Measurements from ENCODE around the gene SLTM.
A peak's percentile ranks its signal among the peaks of the same experiment; 100 is the strongest.
"Not testable (repeated sequence)": the region's sequence is repeated elsewhere in the genome, so short reads cannot be mapped to it uniquely, and the experiment has no call there.

SLTM gene

DNA sequence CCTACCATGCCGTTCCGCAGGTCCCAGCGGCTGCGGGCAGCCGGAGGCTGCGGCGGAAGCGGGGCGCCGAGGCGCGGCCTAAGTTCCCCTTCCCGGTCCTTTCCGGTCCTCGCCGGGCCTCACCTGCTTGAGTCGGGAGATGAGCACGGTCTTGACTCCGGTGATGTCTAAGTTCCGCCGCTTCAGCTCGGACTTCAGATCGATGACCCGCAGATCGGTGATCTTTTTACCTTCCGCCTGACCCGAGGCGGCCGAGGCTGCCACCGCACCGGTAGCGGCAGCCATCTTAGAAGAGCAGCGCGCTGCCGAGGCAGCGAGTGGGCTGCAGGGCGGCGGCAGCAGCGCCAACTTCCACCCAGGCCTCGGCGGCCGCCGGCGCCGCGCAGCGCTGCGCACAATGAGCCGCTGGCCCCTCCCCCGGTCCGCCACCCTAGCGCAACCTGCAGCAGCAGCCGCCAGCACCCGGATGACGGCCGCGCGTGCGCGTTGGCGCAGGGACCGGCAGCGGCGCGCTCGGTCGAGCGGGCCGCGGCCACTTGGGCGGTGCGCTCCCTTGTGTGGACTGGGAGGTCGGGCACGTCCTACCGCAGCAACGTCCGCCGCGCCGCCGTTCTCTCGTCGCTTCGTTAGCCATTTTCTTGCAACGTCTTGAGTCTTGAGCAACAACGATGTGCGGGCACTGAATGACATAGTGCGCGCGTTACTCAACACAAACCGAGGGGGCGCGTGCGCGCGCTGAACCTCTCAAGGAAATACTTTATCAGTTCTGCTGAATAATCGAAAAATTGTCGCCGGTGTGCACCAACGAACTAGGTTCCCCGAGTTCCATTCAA is at the start of gene SLTM:
TSS of gene SLTM (minus strand) at position 399 of the 833 bp plus-strand sequence. CDS start at position 285, 114 bp downstream.
- H3K4me3 ChIP-seq (ENCODE audit: low read depth, low read length): peak within 1 kb of the TSS; percentile 96

DNA sequence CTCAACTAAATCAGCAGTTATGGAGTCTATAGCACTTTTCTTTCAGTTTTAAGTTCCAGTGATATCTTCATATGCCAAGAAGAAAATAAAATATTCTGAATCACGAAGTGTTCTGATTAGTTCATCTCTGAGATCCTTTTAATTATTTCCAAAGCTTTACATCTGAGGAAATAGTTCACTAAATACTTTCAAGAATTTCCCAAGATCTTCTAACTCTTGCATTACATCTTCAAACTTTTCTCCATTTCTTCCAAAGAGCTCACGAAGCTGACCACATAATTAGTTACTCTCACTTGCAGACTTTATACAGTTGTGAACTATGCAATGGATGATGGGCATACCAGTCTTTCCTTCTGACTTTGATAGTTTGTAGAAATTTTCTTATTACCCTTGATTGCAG is 49.8 kb upstream of the SLTM start:
- H3K4me3 ChIP-seq (ENCODE audit: low read depth, low read length): no peak overlapping the region

DNA sequence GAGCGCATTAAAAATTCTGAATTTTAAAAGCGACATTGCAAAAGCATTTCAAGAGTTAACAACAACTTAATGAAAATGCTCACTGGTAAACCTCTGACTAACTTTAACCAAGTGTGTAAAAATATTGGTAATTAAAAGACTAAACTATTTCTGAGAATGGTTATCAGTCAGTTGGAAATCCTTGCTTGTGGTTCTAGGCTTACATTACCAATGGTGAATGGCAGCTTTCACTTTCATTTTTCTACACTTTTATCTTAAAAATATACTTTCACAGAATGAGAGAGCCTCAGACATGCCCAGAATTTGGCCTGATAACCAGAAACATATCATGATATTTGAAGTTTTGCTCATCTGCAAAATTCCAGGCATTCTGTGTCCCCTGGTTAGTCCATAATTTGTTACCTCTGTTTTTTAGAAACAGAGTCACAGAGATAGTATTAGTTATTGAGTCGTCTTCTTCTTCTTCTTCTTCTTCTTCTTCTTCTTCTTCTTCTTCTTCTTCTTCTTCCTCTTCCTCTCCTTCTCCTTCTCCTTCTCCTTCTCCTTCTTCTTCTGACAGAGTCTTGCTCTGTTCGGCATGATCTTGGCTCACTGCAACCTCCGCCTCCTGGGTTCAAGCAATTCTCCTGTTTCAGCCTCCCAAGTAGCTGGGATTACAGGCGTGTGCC is 48.5 kb upstream of the SLTM start:
- no peak overlapping the region for H3K4me3 ChIP-seq (ENCODE audit: low read depth, low read length)

DNA sequence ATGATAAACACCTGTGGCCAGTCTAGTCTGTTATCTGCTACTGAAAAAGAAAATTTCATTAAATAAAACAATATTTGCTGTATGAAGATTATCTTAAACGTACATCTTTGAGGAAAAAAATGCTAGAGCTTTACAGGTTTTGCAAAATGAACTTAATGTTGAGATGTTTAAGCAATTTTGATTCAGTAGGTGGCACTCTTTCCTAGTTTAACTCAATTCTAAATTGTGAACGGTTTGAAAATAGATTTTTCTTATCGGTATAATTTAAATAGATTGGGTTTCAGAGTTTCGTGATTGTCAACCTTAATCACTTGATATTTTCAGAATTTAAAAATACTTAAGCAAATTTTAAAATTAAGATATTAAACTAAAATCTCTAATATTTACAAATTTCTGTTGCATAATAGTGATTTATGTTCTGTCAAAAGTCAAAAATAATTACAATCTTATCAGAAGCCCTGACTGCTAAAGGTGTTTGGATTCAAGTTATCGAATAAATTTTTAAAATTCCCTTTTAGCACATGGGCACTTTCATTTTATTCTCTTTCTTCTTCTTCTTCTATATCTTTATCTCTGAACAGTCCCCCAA is 47.0 kb upstream of the SLTM start:
- H3K4me3 ChIP-seq (ENCODE audit: low read depth, low read length): no peak overlapping the region

DNA sequence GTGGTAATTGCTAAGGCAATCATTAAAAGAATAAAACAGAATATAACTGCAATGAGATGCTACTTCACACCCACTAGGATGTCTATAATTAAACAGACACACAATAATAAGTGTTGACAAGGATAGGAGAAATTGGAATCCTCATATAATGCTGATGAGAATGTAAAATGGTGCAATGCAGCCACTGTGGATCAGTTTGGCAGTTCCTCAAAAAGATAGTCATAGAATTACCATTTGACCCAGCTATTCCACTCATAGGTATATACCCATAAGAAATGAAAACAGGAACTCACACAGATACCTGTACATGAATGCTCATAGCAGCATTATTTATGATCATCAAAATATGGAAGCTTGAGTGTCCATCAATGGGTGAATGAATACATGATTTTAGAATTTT is 44.4 kb upstream of the SLTM start:
- H3K4me3 ChIP-seq (ENCODE audit: low read depth, low read length): no peak overlapping the region

DNA sequence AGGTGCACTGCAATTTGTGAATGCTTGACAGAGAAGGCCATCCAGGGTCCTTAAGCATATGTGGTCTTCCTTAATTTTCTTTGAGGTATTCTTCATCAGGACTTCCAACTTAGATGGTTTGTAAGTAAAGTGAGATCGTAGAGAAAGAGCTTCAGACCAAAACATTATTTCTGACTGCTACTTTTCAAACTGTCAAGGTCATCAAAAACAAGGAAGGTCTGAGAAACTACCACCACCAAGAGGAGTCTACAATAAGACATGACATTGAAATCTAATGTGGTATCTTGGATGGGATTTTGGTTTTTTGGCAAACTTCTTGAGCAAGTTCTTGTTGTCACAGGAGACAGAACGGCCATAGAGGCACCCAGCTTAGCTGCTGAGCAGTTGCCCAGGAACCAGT is 34.0 kb upstream of the SLTM start:
- no peak overlapping the region for H3K4me3 ChIP-seq (ENCODE audit: low read depth, low read length)

DNA sequence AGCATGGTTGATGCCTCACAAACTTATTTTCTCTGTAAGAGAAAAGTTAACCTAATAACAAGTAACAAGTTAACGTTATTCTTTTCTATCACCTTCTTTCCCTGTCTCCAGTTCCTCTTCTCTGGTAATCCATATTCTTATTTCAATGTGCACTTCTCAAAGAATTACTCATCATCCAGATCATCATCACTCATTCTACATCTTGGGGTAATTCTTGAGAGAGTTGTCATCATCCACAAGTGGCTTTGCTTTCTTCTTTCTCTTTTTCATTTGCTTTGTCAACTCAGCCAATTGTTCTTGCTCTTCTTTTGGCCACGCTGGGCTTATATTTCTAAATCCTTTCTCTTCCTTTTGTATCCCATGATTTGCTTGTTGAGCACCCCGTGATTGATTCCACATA is 33.2 kb upstream of the SLTM start:
- H3K4me3 ChIP-seq (ENCODE audit: low read depth, low read length): no peak overlapping the region

DNA sequence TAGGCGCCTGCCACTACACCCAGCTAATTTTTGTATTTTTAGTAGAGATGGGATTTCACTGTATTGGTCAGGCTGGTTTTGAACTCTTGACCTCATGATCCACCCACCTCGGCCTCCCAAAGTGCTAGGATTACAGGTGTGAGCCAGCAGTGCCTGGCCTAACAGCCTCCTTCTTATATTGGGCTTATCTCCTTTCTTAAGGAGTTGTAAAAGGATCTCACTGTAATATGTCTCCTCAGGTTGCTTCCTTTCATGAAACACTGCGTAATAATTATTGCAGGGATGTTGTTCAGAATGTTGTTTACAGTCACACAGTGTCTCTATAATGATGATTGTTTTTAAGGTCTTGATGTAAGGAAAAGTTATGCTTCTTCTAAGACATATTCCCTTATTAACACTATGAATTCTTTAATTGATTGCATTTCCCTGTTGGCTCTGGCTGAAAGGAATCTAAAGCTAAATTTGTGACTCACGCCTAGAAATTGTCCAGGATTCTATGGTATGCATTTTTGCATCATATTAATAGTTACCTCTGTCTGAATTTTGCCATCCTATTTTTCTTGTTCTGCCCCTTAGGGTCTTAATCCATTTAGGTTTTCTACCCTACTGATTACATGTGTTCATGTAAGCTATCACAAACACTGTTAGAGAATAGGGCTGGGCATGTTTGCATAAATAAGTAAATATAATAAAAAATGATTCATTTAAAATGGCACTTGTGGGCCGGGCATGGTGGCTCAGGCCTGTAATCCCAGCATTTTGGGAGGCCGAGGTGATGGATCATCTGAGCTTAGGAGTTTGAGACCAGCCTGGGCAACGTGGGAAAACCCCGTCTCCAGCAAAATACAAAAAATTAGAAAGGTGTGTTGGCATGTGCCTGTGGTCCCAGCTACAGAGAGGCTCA is 29.4 kb upstream of the SLTM start:
- no peak overlapping the region for H3K4me3 ChIP-seq (ENCODE audit: low read depth, low read length)

DNA sequence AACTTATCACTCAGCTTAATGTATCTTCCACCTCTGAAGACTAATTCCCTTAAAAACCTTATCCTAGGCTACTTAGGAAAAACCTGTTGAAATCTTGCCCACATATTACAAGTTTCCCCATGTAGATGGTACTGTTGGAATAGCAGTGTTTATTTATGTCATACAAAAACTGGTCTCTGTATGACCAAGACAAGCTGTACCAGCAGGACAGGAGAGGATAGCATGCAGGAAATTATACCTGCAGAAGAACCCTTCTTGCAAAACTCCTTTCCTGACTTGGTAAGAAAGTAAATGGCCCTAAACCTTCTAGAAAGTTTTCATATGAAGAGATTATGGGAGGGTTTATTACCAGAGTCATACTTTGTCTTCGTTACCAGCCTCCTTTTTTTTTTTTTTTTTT is 28.7 kb upstream of the SLTM start:
- no peak overlapping the region for H3K4me3 ChIP-seq (ENCODE audit: low read depth, low read length)

DNA sequence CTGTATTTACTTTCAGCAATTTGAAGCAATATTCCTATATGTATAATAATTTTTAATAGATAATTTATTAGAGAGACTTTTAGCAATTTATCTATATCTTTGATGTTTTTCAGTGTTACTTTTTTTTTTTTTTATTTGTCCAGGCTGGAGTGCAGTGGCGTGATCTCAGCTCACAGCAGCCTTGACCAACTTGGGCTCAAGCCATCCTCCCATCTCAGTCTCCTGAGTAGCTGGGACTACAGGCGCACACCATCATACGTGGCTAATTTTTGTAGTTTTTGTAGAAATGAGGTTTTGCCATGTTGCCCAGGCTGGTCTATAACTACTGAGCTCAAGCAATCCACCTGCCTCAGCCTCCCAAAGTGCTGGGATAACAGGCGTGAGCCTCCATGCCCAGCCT is 25.3 kb upstream of the SLTM start:
- no peak overlapping the region for H3K4me3 ChIP-seq (ENCODE audit: low read depth, low read length)

DNA sequence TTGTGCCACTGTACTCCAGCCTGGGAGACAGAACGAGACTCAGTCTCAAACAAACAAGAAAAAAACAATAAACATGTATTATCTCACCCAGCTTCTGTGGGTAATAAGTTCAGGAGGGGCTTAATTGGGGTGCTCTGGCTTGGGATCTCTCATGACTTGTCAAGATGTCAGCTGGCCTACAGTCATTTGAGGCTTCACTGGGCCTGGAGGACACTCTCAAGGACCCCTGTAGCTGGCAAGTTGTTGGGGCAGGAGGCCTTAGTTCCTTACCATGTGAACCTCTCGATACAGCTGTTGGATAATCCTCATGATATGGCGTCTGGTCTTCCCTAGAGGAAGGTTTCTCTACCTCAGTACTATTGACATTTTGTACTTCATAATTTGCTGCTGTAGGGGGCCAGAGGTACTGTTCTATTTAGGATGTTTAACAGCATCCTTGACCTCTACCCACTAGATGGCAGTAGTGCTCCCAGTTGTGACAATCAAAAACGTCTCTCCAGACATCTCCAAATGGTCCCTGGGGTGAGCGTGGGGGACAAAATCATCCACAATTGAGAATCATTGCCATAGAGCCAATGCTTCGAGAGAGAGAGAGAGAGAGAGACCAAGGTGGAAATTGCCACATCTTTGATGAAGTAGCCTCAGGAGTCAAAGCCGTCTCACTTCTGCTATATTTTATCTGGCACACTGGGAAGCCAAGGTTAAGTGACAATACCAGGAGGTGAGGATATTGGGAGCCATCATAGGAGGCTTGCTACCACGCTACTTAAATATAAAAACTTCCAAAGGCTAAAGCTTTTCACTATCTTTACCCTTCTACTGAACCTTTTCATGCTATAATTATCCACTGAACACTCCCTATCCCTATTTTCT is 23.9 kb upstream of the SLTM start:
- H3K4me3 ChIP-seq (ENCODE audit: low read depth, low read length): no peak overlapping the region

DNA sequence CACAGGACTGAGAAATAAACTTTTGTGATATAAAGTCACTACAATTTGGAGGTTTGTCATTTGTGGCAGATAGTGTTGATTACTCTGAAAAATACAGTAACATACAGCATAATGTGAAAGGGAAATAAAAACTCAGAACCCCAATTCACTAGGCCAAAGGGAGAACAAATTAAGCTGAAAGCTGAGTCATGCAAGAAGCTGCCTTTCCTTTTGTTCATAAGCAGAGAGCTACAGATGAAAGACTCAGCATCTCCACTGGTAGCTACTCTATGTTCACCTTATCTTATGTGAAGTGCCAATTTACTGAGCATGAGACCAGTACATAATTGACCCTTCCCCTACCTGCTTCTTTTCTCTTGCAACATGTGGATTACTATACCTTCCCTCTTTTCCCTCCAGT is 19.3 kb upstream of the SLTM start:
- no peak overlapping the region for H3K4me3 ChIP-seq (ENCODE audit: low read depth, low read length)

DNA sequence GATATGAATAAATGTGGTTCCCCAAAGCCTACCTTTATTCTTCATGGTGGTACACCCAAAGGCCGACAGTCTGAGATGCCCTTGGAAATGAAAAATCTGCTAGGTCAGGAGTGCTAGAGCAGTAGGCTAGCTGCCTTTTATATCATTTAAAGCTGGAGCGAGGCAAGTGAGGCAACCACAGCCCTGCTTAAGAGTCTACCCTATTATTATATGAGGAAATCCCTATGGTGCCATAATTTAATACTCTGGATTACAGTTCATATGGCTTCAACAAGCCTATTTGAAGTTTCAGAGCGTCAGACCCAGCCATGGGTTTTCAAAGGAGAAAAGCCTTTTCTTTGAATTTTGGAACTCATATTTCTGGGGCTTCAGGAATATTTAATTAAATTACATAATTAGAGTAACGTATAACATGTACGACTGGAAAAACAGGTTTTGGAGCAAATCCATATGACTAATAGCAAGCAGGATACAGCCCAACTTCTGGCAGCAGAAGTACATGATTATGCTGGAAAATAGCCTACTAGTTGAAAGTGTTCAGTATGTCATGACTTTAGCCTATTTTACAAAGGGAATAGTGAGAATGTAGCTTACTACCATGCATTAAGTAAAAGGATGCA is 18.0 kb upstream of the SLTM start:
- H3K4me3 ChIP-seq (ENCODE audit: low read depth, low read length): no peak overlapping the region

DNA sequence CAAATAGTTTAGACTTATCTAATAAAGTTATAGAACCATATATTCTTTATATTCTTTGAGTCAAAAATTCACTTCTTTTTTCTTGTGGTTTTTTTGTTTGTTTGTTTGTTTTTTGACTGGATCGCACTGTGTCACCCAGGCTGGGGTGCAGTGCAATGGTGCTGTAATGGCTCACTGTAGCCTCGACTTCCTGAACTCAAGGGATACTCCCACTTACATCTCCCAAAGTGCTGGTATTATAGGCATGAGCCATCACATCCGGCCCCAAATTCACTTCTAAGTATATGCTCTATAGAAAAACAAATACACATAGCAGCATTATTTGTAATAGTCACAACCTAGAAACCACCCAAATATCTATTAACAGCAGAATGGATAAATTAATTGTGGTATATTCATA is 13.7 kb upstream of the SLTM start:
- no peak overlapping the region for H3K4me3 ChIP-seq (ENCODE audit: low read depth, low read length)

DNA sequence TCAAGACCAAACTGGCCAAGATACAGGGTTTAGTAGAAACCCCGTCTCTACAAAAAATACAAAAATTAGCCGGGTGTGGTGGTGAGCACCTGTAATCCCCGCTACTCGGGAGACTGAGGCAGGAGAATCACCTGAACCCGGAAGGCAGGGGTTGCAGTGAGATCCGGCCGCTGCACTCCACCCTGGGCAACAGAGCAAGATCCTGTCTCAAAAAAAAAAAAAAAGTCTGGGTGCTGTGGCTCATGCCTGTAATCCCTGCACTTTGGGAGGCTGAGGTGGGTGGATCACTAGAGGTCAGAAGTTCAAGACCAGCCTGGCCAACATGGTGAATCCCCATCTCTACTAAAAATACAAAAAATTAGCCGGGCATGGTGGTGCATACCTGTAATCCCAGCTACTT is 1.5 kb upstream of the SLTM start:
- H3K4me3 ChIP-seq (ENCODE audit: low read depth, low read length): not testable (repeated sequence)

DNA sequence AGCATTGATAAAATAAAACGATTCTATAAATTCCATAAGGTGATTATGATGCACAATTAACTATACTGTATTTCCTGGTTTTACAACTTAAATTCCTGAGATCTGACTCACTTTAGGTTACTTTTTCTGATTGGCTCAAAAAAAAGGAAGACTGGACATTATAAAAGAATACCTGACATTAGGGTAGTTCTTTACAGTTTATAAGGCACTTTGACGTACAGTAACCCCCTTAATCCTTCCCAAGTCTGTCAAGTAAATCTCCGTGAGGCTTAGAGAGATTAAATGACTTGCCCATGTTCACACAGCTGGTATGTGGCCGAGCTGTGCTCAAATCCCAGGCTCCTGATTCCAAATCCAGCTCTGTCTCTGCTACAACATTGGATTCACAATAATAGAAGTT is 1.0 kb upstream of the SLTM start:
- H3K4me3 ChIP-seq (ENCODE audit: low read depth, low read length): peak overlapping the region; percentile 96

DNA sequence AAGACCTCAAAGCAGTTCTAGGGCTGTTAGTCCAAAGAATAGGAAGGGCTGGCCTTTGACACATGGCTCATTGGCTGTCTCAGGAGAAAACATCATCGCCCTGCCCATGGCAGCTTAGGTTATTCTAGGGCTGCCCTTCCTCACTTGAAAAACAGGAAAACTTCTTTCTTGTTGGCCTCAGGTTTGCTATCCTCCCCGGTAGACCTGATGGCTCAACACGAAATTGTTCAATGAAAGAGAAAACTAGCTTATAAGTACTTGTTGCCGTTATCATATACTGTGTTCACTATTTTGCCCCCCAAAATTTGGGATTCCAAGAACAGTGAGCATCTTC is 602 bp upstream of the SLTM start:
- H3K4me3 ChIP-seq (ENCODE audit: low read depth, low read length): peak overlapping the region; percentile 96

DNA sequence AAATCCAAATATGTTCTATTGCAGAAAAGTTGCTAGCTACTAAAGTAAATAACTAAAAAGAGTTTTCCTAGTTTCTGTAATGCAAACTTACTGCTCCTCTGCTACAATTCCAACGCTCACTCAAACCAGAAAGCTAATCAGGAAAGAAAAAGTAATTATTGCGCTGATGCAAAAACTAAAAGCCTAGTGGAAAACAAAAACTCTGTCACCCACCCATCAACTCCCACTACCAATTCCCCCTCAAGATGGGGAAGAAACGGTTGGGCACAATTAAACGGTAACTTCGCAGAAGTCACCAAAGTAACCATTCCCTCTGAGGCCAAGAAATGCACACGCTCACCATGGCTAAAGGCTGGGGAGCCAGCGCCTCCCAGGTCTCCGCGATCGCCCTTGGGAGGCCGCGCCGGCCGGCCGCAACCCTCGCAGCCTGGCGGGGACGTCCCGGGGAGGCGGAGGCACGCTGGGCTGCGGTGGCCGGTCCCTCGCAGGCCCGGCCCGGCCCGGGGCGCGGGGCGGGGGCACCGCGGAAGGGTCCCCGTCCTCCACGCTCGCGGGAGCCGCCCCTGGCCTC is 684 bp downstream of the SLTM start:
- peak overlapping the region; percentile 96 for H3K4me3 ChIP-seq (ENCODE audit: low read depth, low read length)

DNA sequence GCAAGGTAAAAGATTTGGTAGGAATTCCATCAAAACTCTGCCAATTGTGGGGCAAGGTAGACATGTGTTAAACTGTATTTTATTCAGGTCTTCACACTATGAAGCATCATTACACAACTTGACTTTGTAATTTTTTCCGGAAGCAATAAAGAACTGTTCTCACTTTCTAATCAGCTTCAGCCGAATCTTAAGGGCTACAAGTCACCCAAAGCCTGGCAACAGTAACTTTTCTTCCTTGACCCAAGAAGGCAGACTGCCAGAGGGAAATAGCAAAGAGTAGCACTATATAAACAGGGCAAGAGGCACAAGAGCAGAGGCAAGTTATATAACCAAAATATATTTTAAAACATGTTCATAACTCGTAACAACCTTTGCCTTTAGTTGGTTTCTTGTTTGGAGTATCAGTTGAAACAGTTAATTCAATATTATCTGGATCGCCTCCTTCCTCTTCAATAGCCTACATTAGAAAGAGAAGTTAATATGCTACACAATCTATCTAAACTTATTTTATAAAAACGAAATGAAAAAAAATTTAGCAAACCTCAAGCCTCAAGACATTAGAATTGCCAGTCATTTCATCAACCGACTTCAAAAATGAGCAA is 1.4 kb downstream of the SLTM start:
- H3K4me3 ChIP-seq (ENCODE audit: low read depth, low read length): peak overlapping the region; percentile 96
